A673 (cell line): ENCODE measurements around the gene VPS41.

Experiments used
- EZH2 ChIP-seq: fragments of 200-600 bp; sonication (generic); IDR thresholded peaks from 2 replicates; pipeline ENCODE4 v1.6.1; 2017; ENCODE audit warnings: borderline replicate concordance, low read depth, mild to moderate bottlenecking, mixed read lengths, antibody characterized with exemption, low read length; ENCODE audit not compliant: poor library complexity, severe bottlenecking
- TF ChIP-seq, protein P1 (sequence below): fragments of 300-800, 200-600 bp; sonication (generic); conservative IDR thresholded peaks from 2 replicates; pipeline ENCODE4 v1.5.1; 2017; ENCODE audit warnings: low read depth, mild to moderate bottlenecking, antibody characterized with exemption, low read length, moderate library complexity, mixed read lengths

- TF ChIP-seq, protein P1, sequence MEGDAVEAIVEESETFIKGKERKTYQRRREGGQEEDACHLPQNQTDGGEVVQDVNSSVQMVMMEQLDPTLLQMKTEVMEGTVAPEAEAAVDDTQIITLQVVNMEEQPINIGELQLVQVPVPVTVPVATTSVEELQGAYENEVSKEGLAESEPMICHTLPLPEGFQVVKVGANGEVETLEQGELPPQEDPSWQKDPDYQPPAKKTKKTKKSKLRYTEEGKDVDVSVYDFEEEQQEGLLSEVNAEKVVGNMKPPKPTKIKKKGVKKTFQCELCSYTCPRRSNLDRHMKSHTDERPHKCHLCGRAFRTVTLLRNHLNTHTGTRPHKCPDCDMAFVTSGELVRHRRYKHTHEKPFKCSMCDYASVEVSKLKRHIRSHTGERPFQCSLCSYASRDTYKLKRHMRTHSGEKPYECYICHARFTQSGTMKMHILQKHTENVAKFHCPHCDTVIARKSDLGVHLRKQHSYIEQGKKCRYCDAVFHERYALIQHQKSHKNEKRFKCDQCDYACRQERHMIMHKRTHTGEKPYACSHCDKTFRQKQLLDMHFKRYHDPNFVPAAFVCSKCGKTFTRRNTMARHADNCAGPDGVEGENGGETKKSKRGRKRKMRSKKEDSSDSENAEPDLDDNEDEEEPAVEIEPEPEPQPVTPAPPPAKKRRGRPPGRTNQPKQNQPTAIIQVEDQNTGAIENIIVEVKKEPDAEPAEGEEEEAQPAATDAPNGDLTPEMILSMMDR = no peak
- TF ChIP-seq EZH2 = no peak
Observed at GRCh38 chr7:38934051-38934450, 25.1 kb upstream of the VPS41 start.
